Measurements from ENCODE around the gene COL6A3. TPM values are rescaled to one million over a fixed set of nuclear protein-coding genes. Genes with fewer than 3 reads are reported as not detected.

Gene COL6A3
- polyA plus RNA-seq, 6 donors from 2014 or later: not detected

Other genes with a start within 250 kb of the COL6A3 start
- gene MLPH, start 73.1 kb upstream of the COL6A3 start, polyA plus RNA-seq (ENCODE audit: low read depth in 6 of 6): not detected
- not detected for gene PRLH, start 152.4 kb upstream of the COL6A3 start, polyA plus RNA-seq (ENCODE audit: low read depth in 6 of 6)
- gene RAB17, start 176.6 kb upstream of the COL6A3 start, polyA plus RNA-seq (ENCODE audit: low read depth in 6 of 6): not detected
- 10 to 100 TPM; 45.8 to 88.7 (median 68.2) TPM for gene LRRFIP1, start 213.4 kb upstream of the COL6A3 start, polyA plus RNA-seq (ENCODE audit: low read depth in 6 of 6)

All from naive B cell (primary cell).